Measurements from ENCODE around the gene KRTAP20-2.

Gene KRTAP20-2

GRCh38 chr21:30676737-30677136 lies 41.7 kb downstream of the KRTAP20-2 start:
- no peak for DNase-seq

GRCh38 chr21:30680586-30680985 lies 45.6 kb downstream of the KRTAP20-2 start:
- DNase-seq: no peak

DNA sequence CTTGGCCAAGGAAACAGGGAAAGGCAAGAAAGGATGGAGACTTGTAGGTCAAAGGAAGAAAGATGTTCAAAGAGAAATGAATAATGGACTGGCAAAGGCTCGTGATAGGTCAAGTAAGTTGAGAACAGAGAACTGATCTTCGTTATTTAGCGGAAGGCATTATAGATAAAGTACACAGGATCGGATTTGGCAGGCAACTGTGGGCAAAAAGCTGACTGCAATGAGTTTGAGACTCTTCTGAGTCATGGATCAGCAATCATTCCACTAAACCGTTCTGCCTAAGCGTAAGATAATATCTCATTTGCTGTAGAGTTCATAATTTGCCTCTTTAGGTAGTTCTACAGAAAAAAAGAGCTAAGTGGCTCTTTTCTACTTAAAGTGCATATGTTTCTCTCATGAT lies 49.5 kb downstream of the KRTAP20-2 start:
- DNase-seq: no peak
